Uterus (tissue), 2 donors: ENCODE measurements around the gene TMEM119.

Source experiments
- CTCF ChIP-seq, 4 experiments: fragments of 200-600 bp in 2 of 4; fragments of 450-650 bp in 2 of 4; sonication (generic) in 2 of 4; IDR thresholded peaks; one replicate each; pipeline ENCODE4 v1.5.1; 2016 to 2019; ENCODE audit warnings: antibody characterized with exemption in 4 of 4, mild to moderate bottlenecking in 2 of 4, moderate library complexity in 1 of 4
- POLR2A ChIP-seq, 2 donors: fragments of 450-650 bp; IDR thresholded peaks; one replicate each; pipeline ENCODE4 v1.6.1; 2016; ENCODE audit warnings: antibody characterized with exemption in 2 of 2, mild to moderate bottlenecking in 1 of 2, moderate library complexity in 1 of 2

- TF ChIP-seq CTCF (IDR thresholded peaks at IDR 0.05) (no peak), POLR2A (IDR thresholded peaks at IDR 0.05) (no peak)
These were observed 24.6 kb downstream of the TMEM119 start for GRCh38 chr12:108573317-108573716.
